ENCODE results near the gene KRTAP10-3. TPM values are rescaled to one million over a fixed set of nuclear protein-coding genes. Genes with fewer than 3 reads are reported as not detected.
"Not testable (repeated sequence)": the region's sequence is repeated elsewhere in the genome, so short reads cannot be mapped to it uniquely, and the experiment has no call there.

Gene KRTAP10-3
- total and polyA plus RNA-seq, 8 donors, result not detected

- Histone ChIP-seq H3K9me3 (no peaks in the 10 kb centered on the region), H3K4me3 (no peak overlapping the region), H3K27ac (no peak overlapping the region), H3K4me1 (no peaks in the 10 kb centered on the region), H3K36me3 (no peaks in the 10 kb centered on the region), H3K27me3 (peaks cover 0 to 11% (median 0%) of the 10 kb centered on the region in 4 donors)
- intact Hi-C loops (cut with DNase I), result no loop called here
- ATAC-seq (no peak), FAIRE-seq (no peak), DNase-seq (no peak)
- 65 to 75% methylated on average over 15 of the region's 15 CpGs for WGBS, 2 donors
- TF ChIP-seq CTCF (IDR thresholded peaks at IDR 0.05), result no peak
These were observed 23.5 kb upstream of the KRTAP10-3 start for GRCh38 chr21:44582055-44582454.

GRCh38 chr21:44581158-44581557 lies 22.6 kb upstream of the KRTAP10-3 start:
- DNase-seq (no peak), FAIRE-seq (no peak), ATAC-seq (no peak)
- H3K4me3 ChIP-seq, result no peak overlapping the region
- H3K36me3 ChIP-seq, result no peaks in the 10 kb centered on the region
- peaks cover 0 to 10% (median 0%) of the 10 kb centered on the region in 4 donors for H3K27me3 ChIP-seq
- no peaks in the 10 kb centered on the region for H3K9me3 ChIP-seq
- no peak for TF ChIP-seq CTCF (IDR thresholded peaks at IDR 0.05)
- no peak overlapping the region for H3K27ac ChIP-seq
- intact Hi-C loops (cut with DNase I), result no loop called here
- WGBS, 2 donors, result 78 to 86% methylated on average over 3 of the region's 3 CpGs
- no peaks in the 10 kb centered on the region for H3K4me1 ChIP-seq

GRCh38 chr21:44580231-44580821 lies 21.7 kb upstream of the KRTAP10-3 start, which contains the start of gene KRTAP10-5:
TSS of gene KRTAP10-5 (minus strand) at chr21:44580604. CDS start at chr21:44580578, 26 bp downstream.
- H3K9me3 ChIP-seq; H3K36me3 ChIP-seq; intact Hi-C loops (cut with DNase I); H3K27ac ChIP-seq; DNase-seq; ATAC-seq; FAIRE-seq; H3K4me1 ChIP-seq; H3K4me3 ChIP-seq; H3K27me3 ChIP-seq: not testable (repeated sequence)
- 24 to 40% methylated on average over 16 to 19 of the region's 19 CpGs for whole genome bisulfite sequencing, 2 donors

- no peaks in the 10 kb centered on the region for H3K9me3 ChIP-seq
- H3K27ac ChIP-seq, result no peak overlapping the region
- no peak overlapping the region for H3K4me3 ChIP-seq
- no peak for DNase-seq
- no peaks in the 10 kb centered on the region for H3K4me1 ChIP-seq
- H3K36me3 ChIP-seq, result no peaks in the 10 kb centered on the region
- TF ChIP-seq CTCF (IDR thresholded peaks at IDR 0.05), result no peak
- no peak for ATAC-seq
- 48 to 53% methylated on average over 7 of the region's 7 CpGs for WGBS, 2 donors
- FAIRE-seq, result no peak
- intact Hi-C loops (cut with DNase I), result no loop called here
- peaks cover 0 to 5% (median 0%) of the 10 kb centered on the region in 4 donors for H3K27me3 ChIP-seq
These were observed 21.2 kb upstream of the KRTAP10-3 start for GRCh38 chr21:44579833-44580144.

- Histone ChIP-seq H3K36me3 (no peaks in the 10 kb centered on the region), H3K27ac (no peak overlapping the region), H3K4me1 (no peaks in the 10 kb centered on the region), H3K27me3 (peaks cover 0 to 5% (median 0%) of the 10 kb centered on the region in 4 donors), H3K4me3 (no peak overlapping the region), H3K9me3 (no peaks in the 10 kb centered on the region)
- 62 to 69% methylated on average over 12 to 22 of the region's 22 CpGs for WGBS, 2 donors
- DNase-seq (no peak), ATAC-seq (no peak), FAIRE-seq (no peak)
- TF ChIP-seq CTCF (IDR thresholded peaks at IDR 0.05), result no peak
- intact Hi-C loops (cut with DNase I), result no loop called here
These were observed 20.6 kb upstream of the KRTAP10-3 start for GRCh38 chr21:44579056-44579832.

All from pancreas (tissue), 10 donors.